OCI-LY3 (cell line): Measurements from ENCODE around the gene TMEM190.

Source experiments
- EZH2phosphoT487 ChIP-seq: fragments of 200-600 bp; shearing (Covaris generic); IDR thresholded peaks from 2 replicates; pipeline ENCODE4 v1.6.1; 2018; ENCODE audit warnings: antibody characterized with exemption, mixed run types, low read depth
- TF ChIP-seq, protein P1 (sequence below): fragments of 200-600, 300-600 bp; sonication (generic); IDR thresholded peaks from 2 replicates; pipeline ENCODE4 v1.5.1; 2014; ENCODE audit warnings: antibody characterized with exemption, low read length, low read depth

DNA sequence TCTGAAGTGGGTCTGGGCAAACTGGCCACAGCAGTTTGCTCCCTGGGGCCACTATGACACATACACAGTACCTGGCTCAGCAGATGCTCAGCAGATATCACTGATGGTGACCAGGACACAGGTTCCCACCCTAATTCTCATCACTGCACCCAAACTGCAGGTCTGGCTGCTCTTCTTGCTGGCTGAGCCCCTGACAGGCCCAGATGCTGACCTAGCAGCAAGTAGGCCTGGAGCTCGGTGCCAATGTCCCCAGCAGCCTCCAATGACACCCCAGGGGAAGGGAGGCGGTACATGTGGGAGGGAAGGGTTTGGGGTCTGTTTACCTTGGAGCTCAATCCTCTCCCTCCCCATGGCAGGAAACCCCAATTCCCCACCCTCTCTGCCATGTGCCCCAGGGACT is 25.9 kb downstream of the TMEM190 start:
- TF ChIP-seq, protein P1, sequence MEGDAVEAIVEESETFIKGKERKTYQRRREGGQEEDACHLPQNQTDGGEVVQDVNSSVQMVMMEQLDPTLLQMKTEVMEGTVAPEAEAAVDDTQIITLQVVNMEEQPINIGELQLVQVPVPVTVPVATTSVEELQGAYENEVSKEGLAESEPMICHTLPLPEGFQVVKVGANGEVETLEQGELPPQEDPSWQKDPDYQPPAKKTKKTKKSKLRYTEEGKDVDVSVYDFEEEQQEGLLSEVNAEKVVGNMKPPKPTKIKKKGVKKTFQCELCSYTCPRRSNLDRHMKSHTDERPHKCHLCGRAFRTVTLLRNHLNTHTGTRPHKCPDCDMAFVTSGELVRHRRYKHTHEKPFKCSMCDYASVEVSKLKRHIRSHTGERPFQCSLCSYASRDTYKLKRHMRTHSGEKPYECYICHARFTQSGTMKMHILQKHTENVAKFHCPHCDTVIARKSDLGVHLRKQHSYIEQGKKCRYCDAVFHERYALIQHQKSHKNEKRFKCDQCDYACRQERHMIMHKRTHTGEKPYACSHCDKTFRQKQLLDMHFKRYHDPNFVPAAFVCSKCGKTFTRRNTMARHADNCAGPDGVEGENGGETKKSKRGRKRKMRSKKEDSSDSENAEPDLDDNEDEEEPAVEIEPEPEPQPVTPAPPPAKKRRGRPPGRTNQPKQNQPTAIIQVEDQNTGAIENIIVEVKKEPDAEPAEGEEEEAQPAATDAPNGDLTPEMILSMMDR: no peak
- TF ChIP-seq EZH2phosphoT487: no peak
